Cardiac muscle cell (in vitro differentiated cells and primary cell): ENCODE results near the gene FRRS1L. TPM values are rescaled to one million over a fixed set of nuclear protein-coding genes. Genes with fewer than 3 reads are reported as not detected.

ENCODE experiments used
- DNase-seq, 2 donors: peaks; one replicate each; pipeline versions ENCODE4 v3.0.0 to v3.0.0-alpha.2; 2010 to 2017; ENCODE audit warnings: low read depth in 1 of 2, low spot score in 1 of 2
- H3K27ac ChIP-seq: fragments of 200-600 bp; sonication (generic); 2 replicates; pipeline ENCODE4 v1.5.1; 2016
- H3K27me3 ChIP-seq: fragments of 200-600 bp; sonication (generic); 2 replicates; pipeline ENCODE4 v1.6.0; 2016; ENCODE audit warnings: control low read depth
- H3K36me3 ChIP-seq: fragments of 200-600 bp; sonication (generic); 2 replicates; pipeline ENCODE4 v1.5.1; 2016; ENCODE audit warnings: control low read depth
- H3K4me1 ChIP-seq: fragments of 200-600 bp; sonication (generic); 2 replicates; pipeline ENCODE4 v1.8.1; 2017; ENCODE audit warnings: low read depth, mild to moderate bottlenecking, mixed run types
- H3K4me3 ChIP-seq: fragments of 200-600 bp; sonication (generic); 2 replicates; pipeline ENCODE4 v1.5.1; 2016; ENCODE audit warnings: mild to moderate bottlenecking
- H3K9me3 ChIP-seq: fragments of 200-600 bp; sonication (generic); 2 replicates; pipeline ENCODE4 v1.5.1; 2017; ENCODE audit warnings: low read depth, mild to moderate bottlenecking, control low read depth
- polyA plus RNA-seq: library from polyadenylated mRNA; unstranded; fragments of >200 nt; fragmentation: Nextera tagmentation; extraction: Ambion mirVana; gene quantifications from 2 replicates; pipeline ENCODE4 v1.2.1, GENCODE V29; 2016
- total RNA-seq: library from RNA; depleted of rRNA; stranded (reverse); fragments of >200 nt; gene quantifications from 2 replicates; pipeline ENCODE4 v1.2.3, GENCODE V29; 2016
- TF ChIP-seq, protein P1 (sequence below): IDR thresholded peaks from 2 replicates; pipeline ENCODE4 v1.5.1; 2012; ENCODE audit warnings: low read depth, mild to moderate bottlenecking, low read length

FRRS1L gene
- total and polyA plus RNA-seq, 2 experiments from 2014 or later, result 0.30 to 0.38 TPM

DNA sequence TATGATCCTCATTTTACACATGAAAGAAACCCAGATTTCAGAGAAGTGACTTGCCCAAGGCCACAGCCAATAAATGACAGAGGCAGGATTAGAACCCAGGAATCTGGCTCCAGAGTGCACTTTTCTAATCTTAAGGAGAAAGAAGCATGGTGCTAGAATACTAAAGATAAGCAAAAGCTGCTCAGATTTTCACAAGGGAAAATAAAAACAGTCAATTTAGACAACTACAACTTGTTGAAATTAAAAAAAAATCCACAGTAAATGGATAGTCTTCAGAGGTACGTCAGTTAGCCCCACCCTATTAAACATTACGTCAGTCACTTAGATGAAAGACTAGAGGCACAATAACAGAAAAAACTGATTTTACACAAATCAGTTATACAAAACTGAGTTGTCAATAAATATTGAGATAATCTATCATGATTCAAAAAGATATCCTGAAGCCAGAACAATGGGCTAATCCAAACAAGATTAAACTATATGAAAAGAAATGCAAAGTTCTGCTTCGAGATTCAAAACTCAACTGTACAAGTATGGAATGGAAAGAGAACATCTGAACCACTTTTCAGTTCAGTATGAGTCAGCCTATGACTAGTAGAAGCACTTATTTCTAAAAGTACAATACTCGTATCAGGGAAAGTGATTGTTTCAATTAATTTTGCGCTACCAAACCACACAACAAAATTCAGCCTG is 56.6 kb downstream of the FRRS1L start:
- TF ChIP-seq, protein P1, sequence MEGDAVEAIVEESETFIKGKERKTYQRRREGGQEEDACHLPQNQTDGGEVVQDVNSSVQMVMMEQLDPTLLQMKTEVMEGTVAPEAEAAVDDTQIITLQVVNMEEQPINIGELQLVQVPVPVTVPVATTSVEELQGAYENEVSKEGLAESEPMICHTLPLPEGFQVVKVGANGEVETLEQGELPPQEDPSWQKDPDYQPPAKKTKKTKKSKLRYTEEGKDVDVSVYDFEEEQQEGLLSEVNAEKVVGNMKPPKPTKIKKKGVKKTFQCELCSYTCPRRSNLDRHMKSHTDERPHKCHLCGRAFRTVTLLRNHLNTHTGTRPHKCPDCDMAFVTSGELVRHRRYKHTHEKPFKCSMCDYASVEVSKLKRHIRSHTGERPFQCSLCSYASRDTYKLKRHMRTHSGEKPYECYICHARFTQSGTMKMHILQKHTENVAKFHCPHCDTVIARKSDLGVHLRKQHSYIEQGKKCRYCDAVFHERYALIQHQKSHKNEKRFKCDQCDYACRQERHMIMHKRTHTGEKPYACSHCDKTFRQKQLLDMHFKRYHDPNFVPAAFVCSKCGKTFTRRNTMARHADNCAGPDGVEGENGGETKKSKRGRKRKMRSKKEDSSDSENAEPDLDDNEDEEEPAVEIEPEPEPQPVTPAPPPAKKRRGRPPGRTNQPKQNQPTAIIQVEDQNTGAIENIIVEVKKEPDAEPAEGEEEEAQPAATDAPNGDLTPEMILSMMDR, result no peak
- Histone ChIP-seq H3K9me3 (no peaks in the 10 kb centered on the region), H3K27me3 (no peaks in the 10 kb centered on the region), H3K4me1 (peaks cover 81% of the 10 kb centered on the region), H3K27ac (peak overlapping the region; percentile 77), H3K4me3 (no peak overlapping the region), H3K36me3 (no peaks in the 10 kb centered on the region)
- peak in 1 of 2 donors; percentile 67 for DNase-seq

DNA sequence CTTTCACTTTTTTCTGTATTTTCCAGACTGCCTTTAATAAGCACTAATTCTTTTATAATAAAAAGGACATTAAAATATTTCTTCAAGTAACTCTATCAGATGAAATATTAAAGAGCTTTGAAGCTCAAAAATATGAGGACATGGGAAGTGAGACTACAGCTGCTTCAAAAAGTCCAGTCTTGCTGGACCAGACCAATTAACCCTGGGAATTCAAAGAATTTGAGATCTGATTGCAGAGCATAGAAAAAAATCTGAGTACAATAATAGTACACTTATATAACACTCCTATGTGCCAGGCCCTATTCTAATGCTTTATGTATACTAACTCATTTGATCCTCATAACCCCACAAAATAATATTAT is 57.1 kb downstream of the FRRS1L start:
- H3K36me3 ChIP-seq, result no peaks in the 10 kb centered on the region
- no peaks in the 10 kb centered on the region for H3K27me3 ChIP-seq
- DNase-seq, result peak; percentile 38 to 54
- TF ChIP-seq, protein P1, result no peak
- H3K4me3 ChIP-seq, result no peak overlapping the region
- H3K4me1 ChIP-seq, result peaks cover 81% of the 10 kb centered on the region
- H3K27ac ChIP-seq, result peak overlapping the region; percentile 77
- no peaks in the 10 kb centered on the region for H3K9me3 ChIP-seq

DNA sequence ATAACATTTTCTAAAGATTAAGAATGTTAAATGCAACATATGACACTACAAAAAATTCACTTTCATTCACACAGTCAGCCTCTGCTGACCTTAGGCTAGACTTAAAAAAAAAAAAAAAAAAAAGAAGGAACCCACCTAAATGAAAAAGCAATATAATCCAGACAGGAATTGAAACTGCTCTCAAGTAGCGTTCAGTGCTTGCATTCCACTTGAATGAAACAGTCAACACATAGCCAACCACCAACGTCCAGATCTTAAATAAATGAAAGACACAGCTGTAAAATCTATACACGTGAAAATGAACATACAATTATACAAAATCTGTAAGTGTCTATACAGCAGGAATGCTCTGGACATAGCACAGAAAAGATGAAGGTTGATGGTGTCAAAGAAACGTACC is 58.7 kb downstream of the FRRS1L start:
- Histone ChIP-seq H3K27ac (peak overlapping the region; percentile 79), H3K4me3 (no peak overlapping the region), H3K4me1 (peaks cover 65% of the 10 kb centered on the region), H3K36me3 (peaks cover 4% of the 10 kb centered on the region), H3K27me3 (no peaks in the 10 kb centered on the region), H3K9me3 (no peaks in the 10 kb centered on the region)
- TF ChIP-seq, protein P1, result no peak
- peak; percentile 22 to 46 for DNase-seq

DNA sequence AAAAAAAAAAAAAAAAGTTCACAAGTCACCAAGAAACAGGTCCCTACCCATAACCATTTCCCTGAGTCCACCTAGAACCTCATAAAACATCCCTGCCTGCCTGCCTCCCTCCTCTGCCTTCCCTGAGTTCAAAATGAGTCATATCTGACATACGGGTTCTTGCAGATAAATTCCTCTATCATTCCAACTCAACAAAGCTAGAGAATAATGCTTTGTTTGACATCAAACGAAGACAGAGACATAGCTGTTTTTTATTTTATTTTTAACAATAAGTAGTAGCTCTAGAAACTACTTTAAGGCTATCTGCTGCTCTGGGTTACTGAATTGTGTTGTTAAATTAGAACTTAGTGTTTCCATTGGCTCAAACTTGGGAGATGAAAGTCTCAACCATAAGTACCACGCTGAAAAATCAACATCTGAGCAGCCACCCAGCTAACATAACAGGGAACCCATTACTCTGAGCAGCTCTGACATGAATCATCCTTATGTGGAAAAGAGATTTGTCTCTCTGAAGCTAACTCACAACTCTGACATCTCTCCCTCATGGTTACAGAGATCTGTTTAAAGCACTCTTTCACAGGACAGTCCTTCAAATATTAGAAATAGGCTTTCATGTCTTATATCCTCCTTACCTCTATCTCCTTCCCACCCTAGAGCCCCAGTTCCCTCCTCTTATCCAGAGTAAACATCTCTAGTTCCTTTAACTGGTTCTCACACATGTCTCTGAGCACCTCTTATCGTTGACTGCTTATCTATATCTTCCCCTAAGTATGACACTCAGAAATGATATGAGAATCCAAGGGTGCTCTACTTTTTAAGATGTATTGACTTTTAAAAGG is 59.4 kb downstream of the FRRS1L start:
- Histone ChIP-seq H3K27me3 (no peaks in the 10 kb centered on the region), H3K9me3 (no peaks in the 10 kb centered on the region), H3K4me1 (peaks cover 58% of the 10 kb centered on the region), H3K4me3 (no peak overlapping the region), H3K27ac (peak overlapping the region; percentile 79), H3K36me3 (peaks cover 4% of the 10 kb centered on the region)
- DNase-seq, result peak in 1 of 2 donors; percentile 67
- TF ChIP-seq, protein P1, result no peak

DNA sequence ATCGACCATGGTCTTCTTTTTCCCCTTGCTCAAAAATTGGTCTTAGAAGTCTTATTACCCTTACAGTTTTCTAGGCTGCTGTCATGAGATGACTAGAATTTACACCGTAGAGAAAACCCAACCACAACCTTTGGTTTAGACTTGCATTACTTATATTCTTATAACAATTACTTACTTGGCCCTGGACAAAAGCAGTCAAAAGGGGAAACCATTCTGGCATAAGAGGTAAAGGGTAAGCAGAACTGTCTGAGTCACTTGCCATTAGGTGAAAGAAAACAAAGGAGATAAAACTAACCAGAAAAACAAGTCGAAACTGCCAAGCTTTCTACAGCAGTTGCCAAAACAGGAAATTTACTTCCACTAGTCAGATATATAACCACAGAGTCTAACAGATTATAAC is 65.2 kb downstream of the FRRS1L start:
- TF ChIP-seq, protein P1, result no peak
- no peaks in the 10 kb centered on the region for H3K9me3 ChIP-seq
- DNase-seq, result peak in 1 of 2 donors; percentile 81
- H3K27me3 ChIP-seq, result no peaks in the 10 kb centered on the region
- no peak overlapping the region for H3K27ac ChIP-seq
- H3K4me3 ChIP-seq, result no peak overlapping the region
- H3K36me3 ChIP-seq, result peaks cover 4% of the 10 kb centered on the region
- peaks cover 41% of the 10 kb centered on the region for H3K4me1 ChIP-seq
